ENCODE results near the gene CD82. TPM values are rescaled to one million over a fixed set of nuclear protein-coding genes. Genes with fewer than 3 reads are reported as not detected.

The CD82 gene
- total RNA-seq, 1 donor = 23.2 TPM

DNA sequence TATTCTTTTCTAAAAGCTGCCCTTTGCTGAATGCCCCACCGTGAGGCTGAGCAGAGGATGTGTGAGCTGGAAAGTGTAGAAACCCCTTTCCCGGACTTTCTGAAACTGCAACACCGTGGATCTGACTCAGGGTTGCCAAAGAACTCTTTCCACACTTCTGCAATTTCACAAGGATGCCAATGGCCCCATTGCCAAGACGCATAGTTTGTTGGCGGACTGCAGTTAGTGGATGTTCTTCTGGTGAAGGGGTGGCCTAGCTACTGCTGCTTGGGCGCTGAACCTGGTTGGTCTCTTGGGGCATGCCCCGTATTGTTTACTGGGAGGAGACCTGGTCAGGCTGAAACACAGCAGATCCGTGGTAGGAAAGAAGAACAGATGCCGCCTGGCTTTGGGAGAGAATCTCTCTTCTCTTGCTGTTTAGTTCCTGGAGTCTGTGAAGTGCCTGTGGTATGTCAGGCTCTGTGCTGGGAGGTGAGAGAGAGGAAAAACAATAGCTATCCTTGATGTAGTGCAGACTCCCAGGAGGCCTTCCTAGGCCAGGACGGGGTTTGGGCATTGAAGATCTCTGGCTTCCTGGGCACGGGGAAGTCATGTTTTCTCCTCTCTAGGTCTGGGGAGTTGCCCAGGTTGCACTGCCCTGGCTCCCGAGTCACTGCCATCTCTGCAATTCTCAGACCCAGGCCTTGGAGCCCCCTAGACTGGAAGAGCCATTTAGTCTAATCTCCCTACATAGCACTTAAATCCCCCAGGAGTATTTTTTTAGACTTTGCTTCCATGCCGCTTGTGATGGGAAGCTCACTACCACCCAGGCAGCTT, 26.9 kb downstream of the CD82 start:
- Histone ChIP-seq H3K79me2 (ENCODE audit: insufficient read depth, low read length) (no peaks in the 10 kb centered on the region), H3K27me3 (ENCODE audit: insufficient read depth, low read length) (no peaks in the 10 kb centered on the region), H2AFZ (ENCODE audit: low read length) (no peak overlapping the region), H3K9me3 (ENCODE audit: low read depth, low read length) (no peaks in the 10 kb centered on the region), H4K20me1 (ENCODE audit: insufficient read depth, low read length) (no peaks in the 10 kb centered on the region), H3K4me1 (ENCODE audit: insufficient read depth, low read length) (peaks cover 19% of the 10 kb centered on the region), H3K4me2 (ENCODE audit: insufficient read depth, low read length) (no peak overlapping the region), H3K36me3 (ENCODE audit: insufficient read depth, low read length) (peaks cover 4% of the 10 kb centered on the region), H3K4me3 (ENCODE audit: insufficient read depth, low read length) (no peak overlapping the region), H3K27ac (ENCODE audit: low read depth, low read length) (no peak overlapping the region)
- TF ChIP-seq, protein P1, sequence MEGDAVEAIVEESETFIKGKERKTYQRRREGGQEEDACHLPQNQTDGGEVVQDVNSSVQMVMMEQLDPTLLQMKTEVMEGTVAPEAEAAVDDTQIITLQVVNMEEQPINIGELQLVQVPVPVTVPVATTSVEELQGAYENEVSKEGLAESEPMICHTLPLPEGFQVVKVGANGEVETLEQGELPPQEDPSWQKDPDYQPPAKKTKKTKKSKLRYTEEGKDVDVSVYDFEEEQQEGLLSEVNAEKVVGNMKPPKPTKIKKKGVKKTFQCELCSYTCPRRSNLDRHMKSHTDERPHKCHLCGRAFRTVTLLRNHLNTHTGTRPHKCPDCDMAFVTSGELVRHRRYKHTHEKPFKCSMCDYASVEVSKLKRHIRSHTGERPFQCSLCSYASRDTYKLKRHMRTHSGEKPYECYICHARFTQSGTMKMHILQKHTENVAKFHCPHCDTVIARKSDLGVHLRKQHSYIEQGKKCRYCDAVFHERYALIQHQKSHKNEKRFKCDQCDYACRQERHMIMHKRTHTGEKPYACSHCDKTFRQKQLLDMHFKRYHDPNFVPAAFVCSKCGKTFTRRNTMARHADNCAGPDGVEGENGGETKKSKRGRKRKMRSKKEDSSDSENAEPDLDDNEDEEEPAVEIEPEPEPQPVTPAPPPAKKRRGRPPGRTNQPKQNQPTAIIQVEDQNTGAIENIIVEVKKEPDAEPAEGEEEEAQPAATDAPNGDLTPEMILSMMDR (IDR thresholded peaks at IDR 0.05; ENCODE audit: extremely low read depth, low read depth, low read length) = no peak
- no peak for DNase-seq (ENCODE audit: insufficient read length, low spot score, missing footprints)

DNA sequence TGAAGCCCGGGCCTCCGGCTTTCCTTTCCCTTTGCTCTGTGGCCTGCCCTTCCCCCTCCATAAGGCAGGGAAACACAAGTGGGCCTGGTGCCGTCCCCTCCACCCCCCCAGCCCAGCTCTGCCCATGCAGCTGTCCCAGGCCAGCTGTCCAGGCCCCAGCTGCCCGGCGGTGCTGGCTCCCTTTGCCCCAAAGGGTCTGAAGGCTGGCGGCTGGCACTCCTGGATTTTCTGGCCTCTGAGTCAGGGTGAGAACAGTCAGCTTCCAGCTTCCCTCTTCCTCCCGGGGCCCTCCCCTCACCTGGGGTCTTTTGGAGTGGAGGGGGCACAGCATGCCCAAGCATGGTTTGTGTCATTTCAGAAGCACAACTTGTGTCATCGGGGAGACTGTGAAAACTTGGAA, 27.8 kb downstream of the CD82 start:
- Histone ChIP-seq H3K9me3 (ENCODE audit: low read depth, low read length) (no peaks in the 10 kb centered on the region), H3K4me1 (ENCODE audit: insufficient read depth, low read length) (peaks cover 19% of the 10 kb centered on the region), H3K4me3 (ENCODE audit: insufficient read depth, low read length) (no peak overlapping the region), H3K36me3 (ENCODE audit: insufficient read depth, low read length) (peaks cover 3% of the 10 kb centered on the region), H3K79me2 (ENCODE audit: insufficient read depth, low read length) (no peaks in the 10 kb centered on the region), H2AFZ (ENCODE audit: low read length) (no peak overlapping the region), H3K4me2 (ENCODE audit: insufficient read depth, low read length) (no peak overlapping the region), H3K27ac (ENCODE audit: low read depth, low read length) (no peak overlapping the region), H3K27me3 (ENCODE audit: insufficient read depth, low read length) (no peaks in the 10 kb centered on the region), H4K20me1 (ENCODE audit: insufficient read depth, low read length) (no peaks in the 10 kb centered on the region)
- TF ChIP-seq, protein P1 (IDR thresholded peaks at IDR 0.05; ENCODE audit: extremely low read depth, low read depth, low read length) = no peak
- peak; percentile 66 for DNase-seq (ENCODE audit: insufficient read length, low spot score, missing footprints)

DNA sequence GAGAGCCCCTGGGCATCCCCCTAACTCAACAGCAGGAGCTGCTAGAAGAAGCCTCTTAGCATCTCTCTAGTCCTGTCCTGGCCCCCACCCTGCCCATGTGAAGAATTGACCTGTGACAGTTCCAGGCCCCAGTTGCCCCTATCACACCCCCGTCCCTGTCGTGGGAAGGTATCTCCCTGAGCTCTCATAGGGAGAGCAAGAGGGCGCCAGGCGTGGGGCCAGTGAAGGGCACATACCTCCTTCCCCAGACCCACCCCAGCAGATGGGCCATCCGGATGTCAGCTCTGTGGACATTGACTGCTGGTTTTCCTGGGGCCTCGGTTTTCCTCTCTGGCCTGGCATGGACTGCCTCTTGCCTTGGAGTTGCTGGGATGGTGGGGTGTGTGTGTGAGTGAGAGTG, 29.5 kb downstream of the CD82 start:
- Histone ChIP-seq H3K4me3 (ENCODE audit: insufficient read depth, low read length) (no peak overlapping the region), H2AFZ (ENCODE audit: low read length) (no peak overlapping the region), H3K36me3 (ENCODE audit: insufficient read depth, low read length) (no peaks in the 10 kb centered on the region), H3K4me2 (ENCODE audit: insufficient read depth, low read length) (no peak overlapping the region), H3K27ac (ENCODE audit: low read depth, low read length) (no peak overlapping the region), H3K4me1 (ENCODE audit: insufficient read depth, low read length) (peaks cover 8% of the 10 kb centered on the region), H4K20me1 (ENCODE audit: insufficient read depth, low read length) (no peaks in the 10 kb centered on the region), H3K9me3 (ENCODE audit: low read depth, low read length) (no peaks in the 10 kb centered on the region), H3K79me2 (ENCODE audit: insufficient read depth, low read length) (no peaks in the 10 kb centered on the region), H3K27me3 (ENCODE audit: insufficient read depth, low read length) (no peaks in the 10 kb centered on the region)
- no peak for DNase-seq (ENCODE audit: insufficient read length, low spot score, missing footprints)
- TF ChIP-seq, protein P1 (IDR thresholded peaks at IDR 0.05; ENCODE audit: extremely low read depth, low read depth, low read length) = no peak

DNA sequence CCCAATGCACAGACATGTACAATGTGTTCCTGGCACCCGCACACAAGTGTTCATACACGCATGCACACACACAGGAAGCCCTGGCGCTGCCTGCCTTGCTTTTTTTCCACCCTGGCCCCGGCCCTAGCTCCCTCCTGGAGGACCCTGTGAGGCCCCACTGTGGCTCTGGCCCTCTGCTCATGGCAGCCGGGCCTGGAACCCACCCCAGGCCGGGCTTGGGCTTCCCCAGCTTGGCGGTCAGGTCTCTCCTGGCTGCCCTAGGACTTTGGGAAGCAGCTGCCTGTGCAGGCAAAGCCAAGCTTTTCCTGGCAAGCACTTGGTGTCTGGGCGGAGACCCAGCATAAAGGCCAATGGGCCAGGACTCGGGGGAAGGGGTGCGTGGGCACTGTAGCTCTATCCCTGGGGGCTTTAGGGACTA, 30.5 kb downstream of the CD82 start:
- no peaks in the 10 kb centered on the region for H4K20me1 ChIP-seq (ENCODE audit: insufficient read depth, low read length)
- no peaks in the 10 kb centered on the region for H3K9me3 ChIP-seq (ENCODE audit: low read depth, low read length)
- H3K4me3 ChIP-seq (ENCODE audit: insufficient read depth, low read length) = no peak overlapping the region
- no peaks in the 10 kb centered on the region for H3K27me3 ChIP-seq (ENCODE audit: insufficient read depth, low read length)
- peaks cover 8% of the 10 kb centered on the region for H3K4me1 ChIP-seq (ENCODE audit: insufficient read depth, low read length)
- no peaks in the 10 kb centered on the region for H3K79me2 ChIP-seq (ENCODE audit: insufficient read depth, low read length)
- no peak overlapping the region for H3K27ac ChIP-seq (ENCODE audit: low read depth, low read length)
- no peak overlapping the region for H2AFZ ChIP-seq (ENCODE audit: low read length)
- DNase-seq (ENCODE audit: insufficient read length, low spot score, missing footprints) = peak; percentile 79
- no peaks in the 10 kb centered on the region for H3K36me3 ChIP-seq (ENCODE audit: insufficient read depth, low read length)
- TF ChIP-seq, protein P1 (IDR thresholded peaks at IDR 0.05; ENCODE audit: extremely low read depth, low read depth, low read length) = no peak
- no peak overlapping the region for H3K4me2 ChIP-seq (ENCODE audit: insufficient read depth, low read length)
